Loucy (cell line): ENCODE results near the gene BTRC.

Experiments used
- H2AFZ ChIP-seq: fragments of 200-600 bp; sonication (generic); 2 replicates; pipeline ENCODE4 v1.6.0; 2016; ENCODE audit warnings: antibody characterized with exemption, mild to moderate bottlenecking, low read length, moderate library complexity
- H3F3A ChIP-seq: fragments of 200-600 bp; 2 replicates; pipeline ENCODE4 v1.6.0; 2016; ENCODE audit warnings: antibody characterized with exemption, low read depth, mild to moderate bottlenecking
- H3K27me3 ChIP-seq: fragments of 200-600 bp; sonication (generic); 2 replicates; pipeline ENCODE4 v1.6.1; 2014; ENCODE audit warnings: low read length, mild to moderate bottlenecking; ENCODE audit not compliant: insufficient read depth, poor library complexity, severe bottlenecking
- H3K36me3 ChIP-seq: fragments of 200-600 bp; sonication (generic); 2 replicates; pipeline ENCODE4 v1.6.1; 2016; ENCODE audit warnings: low read length; ENCODE audit not compliant: insufficient read depth
- H3K4me1 ChIP-seq: fragments of 200-600 bp; sonication (generic); 2 replicates; pipeline ENCODE4 v1.5.1; 2014; ENCODE audit warnings: low read length, mild to moderate bottlenecking; ENCODE audit not compliant: insufficient read depth, poor library complexity, severe bottlenecking
- H3K4me2 ChIP-seq: fragments of 200-600 bp; sonication (generic); 2 replicates; pipeline ENCODE4 v1.6.0; 2014; ENCODE audit warnings: antibody characterized with exemption, low read length, low read depth, mild to moderate bottlenecking; ENCODE audit not compliant: poor library complexity, severe bottlenecking
- H3K4me3 ChIP-seq: fragments of 200-600 bp; sonication (generic); 2 replicates; pipeline ENCODE4 v1.5.1; 2014; ENCODE audit warnings: low read length, mild to moderate bottlenecking, mixed read lengths; ENCODE audit not compliant: poor library complexity, severe bottlenecking
- H3K79me2 ChIP-seq: fragments of 200-600 bp; sonication (generic); 2 replicates; pipeline ENCODE4 v1.6.1; 2014; ENCODE audit warnings: low read length; ENCODE audit not compliant: insufficient read depth
- H3K9ac ChIP-seq: fragments of 200-600 bp; sonication (generic); 2 replicates; pipeline ENCODE4 v1.6.0; 2014; ENCODE audit warnings: mild to moderate bottlenecking, low read depth, low read length, moderate library complexity; ENCODE audit not compliant: poor library complexity, severe bottlenecking
- H3K9me2 ChIP-seq: fragments of 200-600 bp; sonication (generic); replicated peaks from 2 replicates; pipeline ENCODE4 v1.6.1; 2016; ENCODE audit warnings: low read depth, low read length, mixed read lengths
- H3K9me3 ChIP-seq: fragments of 200-600 bp; sonication (generic); 2 replicates; pipeline ENCODE4 v1.6.1; 2014; ENCODE audit warnings: mild to moderate bottlenecking, antibody characterized with exemption, low read length, low read depth; ENCODE audit not compliant: insufficient read depth
- H4K20me1 ChIP-seq: fragments of 200-600 bp; sonication (generic); 2 replicates; pipeline ENCODE4 v1.6.0; 2014; ENCODE audit warnings: antibody characterized with exemption, low read length, mild to moderate bottlenecking; ENCODE audit not compliant: insufficient read depth, poor library complexity, severe bottlenecking
- CTCF ChIP-seq: fragments of 200-600 bp; sonication (generic); conservative IDR thresholded peaks from 2 replicates; pipeline ENCODE4 v1.5.1; 2014; ENCODE audit warnings: mild to moderate bottlenecking, antibody characterized with exemption, low read length
- EZH2phosphoT487 ChIP-seq: fragments of 200-600 bp; IDR thresholded peaks from 2 replicates; pipeline ENCODE4 v1.6.1; 2018; ENCODE audit warnings: antibody characterized with exemption, mild to moderate bottlenecking, moderate library complexity, borderline replicate concordance

BTRC gene

DNA sequence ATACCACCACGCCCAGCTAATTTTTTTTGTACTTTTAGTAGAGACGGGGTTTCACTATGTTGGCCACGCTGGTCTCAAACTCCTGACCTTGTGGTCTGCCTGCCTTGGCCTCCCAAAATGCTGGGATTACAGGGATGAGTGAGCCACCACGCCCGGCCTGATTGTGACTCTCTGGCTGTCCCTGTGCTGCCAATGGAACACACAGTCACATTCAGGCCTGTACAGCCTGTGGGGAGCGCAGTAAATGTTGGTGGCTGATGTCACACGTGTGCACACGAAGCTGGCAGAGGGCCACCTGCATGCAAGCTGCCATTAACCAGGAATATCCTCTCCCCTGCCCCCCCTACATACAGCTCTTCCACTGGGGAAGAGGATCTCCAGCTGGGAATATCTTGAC is 212.0 kb downstream of the BTRC start:
- Histone ChIP-seq H3K27me3 (no peaks in the 10 kb centered on the region), H3K4me3 (no peak overlapping the region), H3K79me2 (no peaks in the 10 kb centered on the region), H3K9ac (no peak overlapping the region), H3F3A (no peaks in the 10 kb centered on the region), H3K9me2 (no peaks in the 10 kb centered on the region), H3K4me1 (peaks cover 11% of the 10 kb centered on the region), H3K36me3 (no peaks in the 10 kb centered on the region), H2AFZ (no peak overlapping the region), H4K20me1 (no peaks in the 10 kb centered on the region), H3K4me2 (no peak overlapping the region), H3K9me3 (no peaks in the 10 kb centered on the region)
- TF ChIP-seq EZH2phosphoT487: no peak
- TF ChIP-seq CTCF: no peak

DNA sequence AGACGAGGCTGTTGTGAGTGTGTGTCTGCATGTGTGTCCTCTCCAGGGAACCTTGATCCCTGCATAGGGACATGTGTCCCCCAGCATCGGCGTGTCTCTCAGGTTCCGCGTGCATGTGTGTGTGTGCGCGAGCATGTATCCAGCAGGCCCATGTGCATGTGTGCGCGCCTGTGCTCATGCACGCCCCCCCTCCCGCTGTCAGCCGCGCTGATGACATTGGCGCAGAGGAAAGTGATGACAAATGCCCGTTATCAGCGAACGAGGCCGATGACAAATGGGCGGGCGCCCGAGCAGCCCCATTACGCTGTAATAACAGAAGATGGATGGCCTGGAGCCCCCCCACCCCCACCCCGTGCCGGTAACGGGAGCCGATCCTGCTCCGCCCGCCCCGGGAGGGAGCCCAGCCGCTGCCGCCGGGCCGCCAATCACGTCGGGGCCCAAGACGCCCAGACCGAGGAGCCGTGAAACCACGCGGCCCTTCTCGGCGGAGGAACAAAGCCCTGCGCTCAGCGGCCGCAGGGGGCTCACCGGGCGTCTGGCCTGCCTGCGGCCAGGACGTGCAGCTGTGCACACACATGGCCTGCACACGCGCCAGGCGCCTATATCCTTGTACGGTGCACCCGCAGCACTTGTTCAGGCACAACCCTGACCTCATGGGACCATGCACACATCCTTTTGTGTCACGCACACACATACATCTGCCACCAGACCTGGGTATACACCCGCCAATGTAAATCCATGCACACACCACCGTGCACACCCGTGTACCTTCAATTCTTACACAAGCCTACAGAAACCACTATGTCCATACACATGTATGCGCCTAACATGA is 212.6 kb downstream of the BTRC start:
- Histone ChIP-seq H3K9me2 (no peaks in the 10 kb centered on the region), H3K4me1 (peaks cover 11% of the 10 kb centered on the region), H2AFZ (no peak overlapping the region), H3K4me2 (no peak overlapping the region), H3F3A (no peaks in the 10 kb centered on the region), H4K20me1 (no peaks in the 10 kb centered on the region), H3K79me2 (no peaks in the 10 kb centered on the region), H3K27me3 (no peaks in the 10 kb centered on the region), H3K9ac (no peak overlapping the region), H3K9me3 (no peaks in the 10 kb centered on the region), H3K36me3 (no peaks in the 10 kb centered on the region), H3K4me3 (no peak overlapping the region)
- TF ChIP-seq CTCF: no peak
- no peak for TF ChIP-seq EZH2phosphoT487

DNA sequence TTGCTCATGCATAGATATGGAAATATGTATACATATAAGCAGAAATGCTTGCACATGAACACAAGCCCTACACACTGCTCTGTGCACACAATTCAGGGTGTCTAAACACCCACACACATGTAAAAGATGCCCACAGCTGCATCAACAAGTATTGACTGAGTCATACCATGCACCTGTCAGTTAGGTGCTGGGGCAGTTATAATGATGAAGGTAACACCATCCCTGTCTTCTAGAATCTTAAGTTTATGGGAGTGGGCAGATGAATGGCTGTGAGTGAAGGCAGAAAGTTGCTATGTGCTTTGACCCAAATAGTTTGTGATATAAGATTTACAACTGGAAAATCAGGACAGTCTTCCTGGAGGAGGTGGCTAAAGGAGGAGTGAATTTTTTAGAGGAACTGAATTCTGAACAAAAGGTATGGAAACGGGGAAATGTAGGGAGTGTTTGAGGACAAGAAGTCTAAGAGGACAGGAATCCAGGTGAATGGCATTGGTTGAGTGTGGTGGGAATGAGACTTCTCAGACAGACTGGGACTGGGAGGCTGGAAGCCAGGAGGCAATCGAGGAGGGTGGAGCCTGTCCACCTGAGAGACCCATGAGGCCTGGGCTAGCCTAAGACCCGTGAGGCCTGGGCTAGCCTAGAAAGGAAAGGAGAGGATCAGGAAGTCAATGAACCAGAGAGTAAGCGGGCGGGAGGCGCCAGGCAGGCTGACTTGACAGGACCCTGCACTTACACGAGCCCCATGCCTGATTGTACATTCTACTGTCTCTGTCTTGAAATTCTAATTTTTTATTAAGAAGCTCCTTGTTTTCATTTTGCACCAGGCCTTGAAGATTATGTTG is 213.4 kb downstream of the BTRC start:
- Histone ChIP-seq H3K4me1 (peaks cover 11% of the 10 kb centered on the region), H3K4me2 (no peak overlapping the region), H3K9me2 (no peaks in the 10 kb centered on the region), H4K20me1 (no peaks in the 10 kb centered on the region), H3K79me2 (no peaks in the 10 kb centered on the region), H3K9me3 (no peaks in the 10 kb centered on the region), H3K36me3 (no peaks in the 10 kb centered on the region), H3K27me3 (no peaks in the 10 kb centered on the region), H3F3A (no peaks in the 10 kb centered on the region), H3K4me3 (no peak overlapping the region), H3K9ac (no peak overlapping the region), H2AFZ (no peak overlapping the region)
- TF ChIP-seq EZH2phosphoT487: no peak
- TF ChIP-seq CTCF: no peak
